ENCODE data around the gene AASDHPPT. TPM values are rescaled to one million over a fixed set of nuclear protein-coding genes. Genes with fewer than 3 reads are reported as not detected.

AASDHPPT gene
- total RNA-seq, 2 donors from 2014 or later = 30.2 to 35.4 TPM

DNA sequence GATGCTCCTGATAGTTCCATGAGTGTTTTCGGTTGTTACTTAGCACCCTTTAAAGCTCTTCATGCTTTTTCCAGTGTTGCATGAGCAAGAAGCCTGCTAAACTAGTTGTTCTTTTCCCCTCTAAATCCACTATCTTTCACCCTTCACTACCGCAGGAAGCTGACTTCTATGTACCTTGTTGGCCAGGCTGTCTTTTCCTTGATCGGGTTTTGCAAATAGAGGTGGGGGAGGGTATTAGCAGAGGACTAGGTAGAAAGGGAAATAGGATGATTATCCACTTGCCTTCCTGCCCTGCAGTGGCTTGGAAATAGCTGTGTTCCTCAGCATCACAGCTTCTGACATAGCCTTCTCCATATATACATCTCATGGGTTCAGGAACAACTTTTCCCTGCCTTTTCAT, 23.9 kb downstream of the AASDHPPT start:
- Histone ChIP-seq H3K27me3 (replicated peaks; ENCODE audit: insufficient read depth) (no peaks in the 10 kb centered on the region), H3K27ac (no peak overlapping the region), H3K36me3 (peaks cover 1% of the 10 kb centered on the region), H3K9me3 (no peaks in the 10 kb centered on the region), H3K4me1 (ENCODE audit: control insufficient read depth in 1 of 2, low read depth in 2 of 2) (no peaks in the 10 kb centered on the region), H3K4me3 (no peak overlapping the region)
- no peak for ATAC-seq (ENCODE audit: insufficient number of reproducible peaks, low FRiP score, low read depth)
- DNase-seq (ENCODE audit: low spot score) = no peak
- no peak for TF ChIP-seq CTCF (IDR thresholded peaks at IDR 0.05)

- no peak for ATAC-seq (ENCODE audit: insufficient number of reproducible peaks, low FRiP score, low read depth)
- no peaks in the 10 kb centered on the region for H3K4me1 ChIP-seq (ENCODE audit: control insufficient read depth in 1 of 2, low read depth in 2 of 2)
- no peak for DNase-seq (ENCODE audit: low spot score)
- no peak overlapping the region for H3K27ac ChIP-seq
- H3K36me3 ChIP-seq = no peaks in the 10 kb centered on the region
- H3K9me3 ChIP-seq = no peaks in the 10 kb centered on the region
- H3K27me3 ChIP-seq (replicated peaks; ENCODE audit: insufficient read depth) = no peaks in the 10 kb centered on the region
- TF ChIP-seq CTCF (IDR thresholded peaks at IDR 0.05) = no peak
- H3K4me3 ChIP-seq = no peak overlapping the region
Measured at GRCh38 chr11:106101819-106102218, 24.4 kb downstream of the AASDHPPT start.

GRCh38 chr11:106105986-106106385, 28.5 kb downstream of the AASDHPPT start:
- Histone ChIP-seq H3K4me1 (ENCODE audit: control insufficient read depth in 1 of 2, low read depth in 2 of 2) (no peaks in the 10 kb centered on the region), H3K9me3 (no peaks in the 10 kb centered on the region), H3K27ac (no peak overlapping the region), H3K4me3 (no peak overlapping the region), H3K27me3 (replicated peaks; ENCODE audit: insufficient read depth) (no peaks in the 10 kb centered on the region), H3K36me3 (no peaks in the 10 kb centered on the region)
- DNase-seq (ENCODE audit: low spot score) (no peak), ATAC-seq (ENCODE audit: insufficient number of reproducible peaks, low FRiP score, low read depth) (no peak)
- TF ChIP-seq CTCF (IDR thresholded peaks at IDR 0.05) = no peak

DNA sequence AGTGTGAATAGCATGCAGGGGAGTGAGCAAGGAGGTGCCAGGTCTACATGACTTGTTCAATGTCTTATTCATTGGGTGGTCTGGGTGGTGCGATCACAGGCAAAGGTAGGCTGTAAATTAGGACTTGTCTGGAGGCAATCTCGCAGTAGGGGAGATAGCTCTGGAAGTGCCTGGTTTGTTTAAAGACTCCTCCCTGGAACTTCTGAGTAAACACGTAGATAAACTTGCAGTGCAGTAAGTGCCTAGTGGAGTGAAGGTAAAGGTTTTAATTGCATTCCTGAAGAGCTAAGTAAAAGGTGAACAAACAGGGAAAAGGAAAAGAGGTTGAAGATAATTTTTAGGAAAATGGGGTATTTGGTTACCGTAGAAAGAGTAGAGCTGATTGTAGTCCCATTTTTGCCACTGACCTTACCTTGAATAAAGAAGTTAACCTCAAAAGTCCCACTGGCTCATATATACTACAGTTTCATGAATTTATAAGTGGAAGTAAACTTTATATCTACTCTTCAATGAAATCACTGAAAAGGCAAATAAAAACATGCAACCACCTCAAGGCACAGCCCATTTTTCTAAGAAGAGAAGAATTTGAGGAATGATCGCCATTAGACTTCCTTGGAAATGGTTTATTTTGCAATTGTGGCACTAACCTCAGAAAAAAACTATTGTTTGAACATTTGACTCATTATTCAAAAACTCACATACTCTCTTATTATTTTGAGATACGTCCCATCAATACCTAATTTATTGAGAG, 44.3 kb downstream of the AASDHPPT start:
- Histone ChIP-seq H3K27ac (no peak overlapping the region), H3K9me3 (no peaks in the 10 kb centered on the region), H3K4me1 (ENCODE audit: control insufficient read depth in 1 of 2, low read depth in 2 of 2) (no peaks in the 10 kb centered on the region), H3K36me3 (no peaks in the 10 kb centered on the region), H3K4me3 (no peak overlapping the region), H3K27me3 (replicated peaks; ENCODE audit: insufficient read depth) (no peaks in the 10 kb centered on the region)
- TF ChIP-seq CTCF (IDR thresholded peaks at IDR 0.05) = no peak
- DNase-seq (ENCODE audit: low spot score) (no peak), ATAC-seq (ENCODE audit: insufficient number of reproducible peaks, low FRiP score, low read depth) (no peak)

DNA sequence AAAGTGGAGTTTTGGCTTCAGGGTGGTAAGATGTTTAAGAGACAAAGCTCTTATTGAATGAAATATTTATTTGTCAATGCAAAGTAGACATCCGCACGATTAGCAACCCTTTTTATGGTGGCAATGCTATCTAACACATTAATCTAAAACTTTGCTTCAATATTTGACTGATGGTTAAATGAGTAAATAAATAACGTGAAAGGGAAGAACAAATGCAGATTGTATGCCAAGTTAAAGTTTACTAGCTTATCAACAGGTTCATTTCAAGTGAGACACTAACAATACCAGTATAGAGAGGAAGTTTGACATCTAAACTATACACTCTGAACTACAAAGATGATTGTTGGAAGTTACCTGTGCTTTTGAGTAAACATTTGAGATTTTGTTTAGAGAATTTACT, 50.1 kb downstream of the AASDHPPT start:
- Histone ChIP-seq H3K36me3 (no peaks in the 10 kb centered on the region), H3K27me3 (replicated peaks; ENCODE audit: insufficient read depth) (no peaks in the 10 kb centered on the region), H3K4me3 (no peak overlapping the region), H3K27ac (no peak overlapping the region), H3K9me3 (no peaks in the 10 kb centered on the region), H3K4me1 (ENCODE audit: control insufficient read depth in 1 of 2, low read depth in 2 of 2) (no peaks in the 10 kb centered on the region)
- no peak for DNase-seq (ENCODE audit: low spot score)
- no peak for TF ChIP-seq CTCF (IDR thresholded peaks at IDR 0.05)
- ATAC-seq (ENCODE audit: insufficient number of reproducible peaks, low FRiP score, low read depth) = no peak
